ENCODE measurements around the gene BCL10.
"Not testable (repeated sequence)": the region's sequence is repeated elsewhere in the genome, so short reads cannot be mapped to it uniquely, and the experiment has no call there.

BCL10 gene

DNA sequence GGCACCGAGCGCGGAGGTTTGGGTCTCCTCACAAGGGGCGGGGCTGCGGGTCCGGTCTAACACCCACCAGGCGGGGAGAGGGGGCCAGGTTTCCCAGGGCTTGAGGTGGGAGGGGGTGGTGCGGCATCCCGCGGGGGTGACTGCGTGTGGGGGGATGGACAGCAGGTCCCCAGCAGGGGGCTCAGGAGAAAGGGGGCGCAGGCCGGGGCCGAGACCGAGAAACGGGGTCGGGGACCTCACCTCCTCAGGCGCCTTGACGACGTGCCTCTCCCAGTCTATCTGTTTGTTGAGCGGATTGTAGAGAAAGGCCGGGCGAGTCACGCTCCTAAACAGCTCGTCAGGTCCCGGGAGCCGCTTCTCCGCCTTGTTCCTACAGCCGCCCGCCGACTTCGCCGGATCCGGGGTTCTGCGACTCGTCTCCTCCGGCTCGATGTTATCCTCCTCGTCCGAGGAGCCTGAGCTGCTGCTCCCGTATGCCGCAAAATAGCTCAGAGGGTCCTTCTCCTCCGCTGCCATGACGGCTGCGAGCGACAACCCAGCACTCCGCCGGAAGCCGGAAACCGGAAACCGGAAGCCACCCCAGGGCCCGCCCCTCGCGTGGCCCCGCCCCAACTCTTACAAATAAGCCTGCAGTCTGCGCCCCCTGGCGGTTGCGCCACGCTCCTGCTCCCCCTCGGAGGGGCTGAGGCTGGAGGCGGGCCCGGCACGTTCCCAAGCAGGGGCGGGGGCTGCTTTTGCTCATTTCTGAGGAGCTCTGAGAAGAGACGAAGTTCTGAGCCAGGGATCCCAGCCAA lies 17.1 kb downstream of the BCL10 start, which contains the start of gene C1orf52:
TSS of gene C1orf52 (minus strand) at position 545 of the 794 bp plus-strand sequence. CDS start at position 516, 29 bp downstream.
- Histone ChIP-seq H2AFZ (ENCODE audit: low read depth) (peak within 1 kb of the TSS; percentile 44), H3K27ac (no peak within 1 kb of the TSS)

DNA sequence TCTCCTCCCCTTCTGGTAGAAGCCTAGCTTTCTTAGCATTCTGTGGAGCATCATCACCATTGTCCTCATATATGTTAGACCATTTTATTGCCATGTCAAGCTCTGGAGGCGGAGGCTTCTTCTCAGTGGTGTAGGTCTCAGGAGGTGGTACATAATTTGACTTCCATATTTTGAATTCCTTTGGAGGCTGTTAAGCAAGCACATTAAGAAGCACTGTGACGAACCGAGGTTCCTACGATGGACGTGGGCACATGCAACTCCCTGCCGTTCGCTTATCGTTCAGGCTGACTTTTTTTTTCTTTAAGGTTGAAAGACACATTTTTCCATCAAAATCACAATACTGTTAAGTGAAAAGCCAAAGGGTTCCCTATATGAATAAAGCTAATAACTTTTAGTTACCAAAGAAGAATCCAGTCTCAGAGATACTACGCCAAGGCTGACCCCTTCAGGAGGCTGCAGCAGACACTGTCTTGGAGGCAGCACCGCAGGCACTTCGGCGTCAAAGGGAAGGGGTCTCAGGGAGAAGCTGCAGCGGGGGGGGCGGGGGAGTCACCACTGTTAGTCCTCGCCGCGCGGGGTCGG lies 17.8 kb downstream of the BCL10 start:
- H3K36me3 ChIP-seq (ENCODE audit: insufficient read depth), result no peaks in the 10 kb centered on the region
- H3K79me2 ChIP-seq (ENCODE audit: insufficient read depth, low read depth), result peaks cover 11% of the 10 kb centered on the region; the same call in 1 of the 2 replicates
- TF ChIP-seq, protein P1, sequence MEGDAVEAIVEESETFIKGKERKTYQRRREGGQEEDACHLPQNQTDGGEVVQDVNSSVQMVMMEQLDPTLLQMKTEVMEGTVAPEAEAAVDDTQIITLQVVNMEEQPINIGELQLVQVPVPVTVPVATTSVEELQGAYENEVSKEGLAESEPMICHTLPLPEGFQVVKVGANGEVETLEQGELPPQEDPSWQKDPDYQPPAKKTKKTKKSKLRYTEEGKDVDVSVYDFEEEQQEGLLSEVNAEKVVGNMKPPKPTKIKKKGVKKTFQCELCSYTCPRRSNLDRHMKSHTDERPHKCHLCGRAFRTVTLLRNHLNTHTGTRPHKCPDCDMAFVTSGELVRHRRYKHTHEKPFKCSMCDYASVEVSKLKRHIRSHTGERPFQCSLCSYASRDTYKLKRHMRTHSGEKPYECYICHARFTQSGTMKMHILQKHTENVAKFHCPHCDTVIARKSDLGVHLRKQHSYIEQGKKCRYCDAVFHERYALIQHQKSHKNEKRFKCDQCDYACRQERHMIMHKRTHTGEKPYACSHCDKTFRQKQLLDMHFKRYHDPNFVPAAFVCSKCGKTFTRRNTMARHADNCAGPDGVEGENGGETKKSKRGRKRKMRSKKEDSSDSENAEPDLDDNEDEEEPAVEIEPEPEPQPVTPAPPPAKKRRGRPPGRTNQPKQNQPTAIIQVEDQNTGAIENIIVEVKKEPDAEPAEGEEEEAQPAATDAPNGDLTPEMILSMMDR (conservative IDR thresholded peaks at IDR 0.05; ENCODE audit: low read depth, low read length), result no peak
- peak overlapping the region; percentile 48 for H3K4me2 ChIP-seq
- no peak overlapping the region for H3K4me3 ChIP-seq (IDR thresholded peaks at IDR 0.05; ENCODE audit: insufficient read depth, low read depth, low read length)
- no peaks in the 10 kb centered on the region for H4K20me1 ChIP-seq (ENCODE audit: insufficient read depth)
- H2AFZ ChIP-seq (ENCODE audit: low read depth), result no peak overlapping the region
- H3K9ac ChIP-seq, result peak overlapping the region; percentile 31; the same call in 1 of the 2 replicates
- H3K4me1 ChIP-seq (ENCODE audit: low read depth, poor library complexity, severe bottlenecking), result peaks cover 7% of the 10 kb centered on the region
- no peak overlapping the region for H3K27ac ChIP-seq
- no peaks in the 10 kb centered on the region for H3K27me3 ChIP-seq (ENCODE audit: insufficient read depth, low read depth)

More for the DNA sequence above, 17.1 kb downstream of the BCL10 start, which contains the start of gene C1orf52:
- Histone ChIP-seq H3K4me3 (IDR thresholded peaks at IDR 0.05; ENCODE audit: insufficient read depth, low read depth, low read length) (no peak within 1 kb of the TSS), H4K20me1 (ENCODE audit: insufficient read depth) (no peaks in the 10 kb centered on the region), H3K4me1 (ENCODE audit: low read depth, poor library complexity, severe bottlenecking) (peaks cover 7% of the 10 kb centered on the region), H3K36me3 (ENCODE audit: insufficient read depth) (no peaks in the 10 kb centered on the region), H3K79me2 (ENCODE audit: insufficient read depth, low read depth) (peaks cover 11% of the 10 kb centered on the region; the same call in 1 of the 2 replicates), H3K9ac (peak within 1 kb of the TSS; percentile 31; the same call in 1 of the 2 replicates), H3K27me3 (ENCODE audit: insufficient read depth, low read depth) (no peaks in the 10 kb centered on the region), H3K4me2 (peak within 1 kb of the TSS; percentile 48)
- TF ChIP-seq, protein P1 (conservative IDR thresholded peaks at IDR 0.05; ENCODE audit: low read depth, low read length), result peak; percentile 83

DNA sequence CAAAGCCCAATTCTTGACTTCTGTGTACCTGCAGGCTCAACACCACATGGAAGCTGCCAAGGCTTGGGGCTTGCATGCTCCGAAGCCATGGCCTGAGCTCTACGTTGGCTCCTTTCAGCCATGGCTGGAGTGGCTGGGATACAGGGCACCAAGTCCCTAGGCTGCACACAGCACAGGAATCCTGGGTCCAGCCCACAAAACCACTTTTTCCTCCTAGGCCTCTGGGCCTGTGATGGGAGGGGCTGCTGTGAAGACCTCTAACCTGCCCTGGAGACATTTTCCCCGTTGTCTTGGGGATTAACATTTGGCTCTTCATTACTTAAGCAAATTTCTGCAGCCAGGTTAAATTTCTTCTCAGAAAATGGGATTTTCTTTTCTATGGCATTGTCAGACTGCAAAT lies 27.4 kb downstream of the BCL10 start:
- H3K79me2 ChIP-seq (ENCODE audit: insufficient read depth, low read depth); H3K4me1 ChIP-seq (ENCODE audit: low read depth, poor library complexity, severe bottlenecking); H2AFZ ChIP-seq (ENCODE audit: low read depth); H3K4me2 ChIP-seq; H4K20me1 ChIP-seq (ENCODE audit: insufficient read depth); H3K27me3 ChIP-seq (ENCODE audit: insufficient read depth, low read depth); H3K9ac ChIP-seq; H3K27ac ChIP-seq; H3K36me3 ChIP-seq (ENCODE audit: insufficient read depth); H3K4me3 ChIP-seq (IDR thresholded peaks at IDR 0.05; ENCODE audit: insufficient read depth, low read depth, low read length): not testable (repeated sequence)

DNA sequence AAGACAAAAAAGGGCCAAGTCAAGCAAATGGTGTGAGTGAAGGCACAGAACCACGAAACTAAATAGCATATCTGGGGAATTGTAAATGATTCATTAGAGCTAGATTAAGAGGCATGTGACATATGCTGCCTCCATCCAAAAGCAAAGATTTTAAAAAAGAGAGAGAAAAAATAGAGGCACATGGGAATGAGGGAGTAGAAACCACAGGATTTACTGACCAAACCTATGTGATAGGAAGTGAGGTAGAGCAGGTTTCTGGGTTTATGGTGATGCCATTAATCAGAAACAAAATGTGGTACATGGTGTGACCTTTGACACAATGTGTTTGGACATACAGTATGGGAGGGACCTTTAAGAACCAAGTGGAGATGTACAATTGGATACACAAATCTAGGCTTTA lies 30.5 kb downstream of the BCL10 start:
- Histone ChIP-seq H2AFZ (ENCODE audit: low read depth) (no peak overlapping the region), H3K27ac (no peak overlapping the region), H3K4me3 (IDR thresholded peaks at IDR 0.05; ENCODE audit: insufficient read depth, low read depth, low read length) (no peak overlapping the region), H3K79me2 (ENCODE audit: insufficient read depth, low read depth) (no peaks in the 10 kb centered on the region), H3K36me3 (ENCODE audit: insufficient read depth) (no peaks in the 10 kb centered on the region), H3K9ac (no peak overlapping the region), H3K27me3 (ENCODE audit: insufficient read depth, low read depth) (no peaks in the 10 kb centered on the region), H3K4me2 (no peak overlapping the region), H4K20me1 (ENCODE audit: insufficient read depth) (no peaks in the 10 kb centered on the region), H3K4me1 (ENCODE audit: low read depth, poor library complexity, severe bottlenecking) (no peaks in the 10 kb centered on the region)
- TF ChIP-seq, protein P1 (conservative IDR thresholded peaks at IDR 0.05; ENCODE audit: low read depth, low read length), result no peak

All from KMS-11 (cell line).